Adrenal gland (tissue), 12 donors: ENCODE measurements around the gene SOX13. TPM values are rescaled to one million over a fixed set of nuclear protein-coding genes. Genes with fewer than 3 reads are reported as not detected.

ENCODE experiments used
- DNase-seq, 7 donors: peaks; one replicate each; pipeline ENCODE4 v3.0.0-alpha.2; 2019 to 2020
- H3K27ac ChIP-seq, 5 donors: fragments of 200-600 bp; sonication (generic) in 4 of 5; 1 replicate in 3 of 5; 2 replicates in 2 of 5; pipeline versions ENCODE4 v1.5.1 to v1.8.0; 2016 to 2020; ENCODE audit warnings: mild to moderate bottlenecking in 1 of 5
- H3K27me3 ChIP-seq: fragments of 200-600 bp; 2 replicates; pipeline ENCODE4 v1.8.0; 2021
- H3K36me3 ChIP-seq, 2 donors: fragments of 200-600 bp; replicated peaks in 1 of 2; 1 replicate in 1 of 2; 2 replicates in 1 of 2; pipeline versions ENCODE4 v1.5.1 to v1.8.0; 2018 to 2022
- H3K4me1 ChIP-seq, 2 donors: fragments of 200-600 bp; replicated peaks in 1 of 2; 1 replicate in 1 of 2; 2 replicates in 1 of 2; pipeline versions ENCODE4 v1.5.1 to v1.8.0; 2018 to 2021
- H3K4me3 ChIP-seq, 4 donors: fragments of 200-600 bp; sonication (generic) in 3 of 4; one replicate each; pipeline ENCODE4 v1.5.1; 2016 to 2018
- H3K9me3 ChIP-seq, 3 donors: fragments of 200-600 bp; sonication (generic) in 1 of 3; replicated peaks in 1 of 3; 1 replicate in 2 of 3; 2 replicates in 1 of 3; pipeline versions ENCODE4 v1.5.1 to v1.8.0; 2016 to 2021
- POLR2A ChIP-seq, 2 donors: fragments of 450-650 bp; IDR thresholded peaks; one replicate each; pipeline ENCODE4 v1.6.1; 2017; ENCODE audit warnings: antibody characterized with exemption in 2 of 2, mild to moderate bottlenecking in 2 of 2, moderate library complexity in 1 of 2
- WGBS, 4 donors: extraction: QIAGEN DNeasy Blood & Tissue Kit in 2 of 4; methylation state at CpG; one replicate each; pipeline versions ENCODE4 v1.1.5 to v1.1.7; 2013 to 2017; 5-methylcytosine and 5-hydroxymethylcytosine counted together
- intact Hi-C, 2 donors: fragments of 100-400 bp; cut with DNase I; formaldehyde crosslinking; loops; one replicate each; pipeline versions ENCODE4 v1.14.1 to v1.15.0; 2022 to 2023
- polyA plus RNA-seq, 3 donors: library from polyadenylated mRNA; stranded (reverse); fragments of 200-250 nt in 2 of 3; fragments of 350-450 nt in 1 of 3; fragmentation: Illumina TruSeq in 1 of 3; extraction: RNeasy Lipid Tissue Mini Kit (QIAGEN cat#74804) in 1 of 3; gene quantifications; one replicate each; pipeline ENCODE4 v1.2.3, GENCODE V29; 2013 to 2014
- total RNA-seq, 9 donors: library from RNA; depleted of rRNA in 4 of 9; stranded (reverse); fragments of >200 nt in 4 of 9; fragments of 120-200 nt in 1 of 9; fragmentation: NEBNext Ultra II Directional in 1 of 9; extraction: Animal tissue kit (Norgen Biotek cat#: 25700) in 1 of 9; gene quantifications; one replicate each; pipeline versions ENCODE4 v1.1.0 to v1.2.4, GENCODE V29; 2013 to 2023
- TF ChIP-seq, protein P1 (sequence below), 6 experiments: fragments of 450-650 bp in 4 of 6; fragments of 200-600 bp in 2 of 6; sonication (generic) in 1 of 6; IDR thresholded peaks; 1 replicate in 5 of 6; 2 replicates in 1 of 6; pipeline versions ENCODE4 v1.5.1 to v1.8.0; 2016 to 2021; ENCODE audit warnings: antibody characterized with exemption in 6 of 6, mild to moderate bottlenecking in 2 of 6, moderate library complexity in 1 of 6
- donor health status: healthy with polysubstance abuse.
- donor health status: Bipolar disorder and iron deficiency.
- donor health status: DM: yes; HTN: yes; CAD: no.
- donor health status: DM: no; HTN: no; CAD: no.
- donor health status: DM: no; HTN: no; CAD: no.
- donor health status: DM: yes; HTN: yes; CAD: no.

Gene SOX13
- total and polyA plus RNA-seq, 12 donors: 4.2 to 44.5 (median 25.6) TPM

DNA sequence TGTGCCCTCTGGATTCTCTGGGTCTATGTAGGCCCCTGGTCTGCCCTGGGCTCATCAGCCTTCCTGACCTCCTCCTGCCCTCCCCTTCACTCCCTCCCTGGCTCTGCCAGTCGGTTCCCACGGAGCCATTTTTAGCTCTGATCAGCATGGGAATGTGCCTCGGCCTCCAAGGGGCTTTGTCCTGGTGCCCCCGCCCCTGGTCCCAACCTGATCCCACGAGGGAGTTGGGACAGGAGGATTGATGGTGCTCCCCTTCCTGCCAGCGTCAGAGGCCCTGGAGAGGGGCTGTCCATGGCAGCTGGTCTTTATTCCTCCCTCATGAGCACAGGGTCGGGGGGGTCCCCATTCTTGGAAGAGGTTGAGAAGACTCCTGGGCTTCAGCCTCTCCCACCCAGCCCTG lies 54.0 kb downstream of the SOX13 start:
- Histone ChIP-seq H3K27ac (peak overlapping the region in 2 of 5 donors; percentile 59 to 69), H3K9me3 (no peaks in the 10 kb centered on the region), H3K4me3 (no peak overlapping the region), H3K27me3 (no peaks in the 10 kb centered on the region), H3K36me3 (peaks cover 0 to 46% of the 10 kb centered on the region in 2 donors), H3K4me1 (peaks cover 32 to 48% of the 10 kb centered on the region in 2 donors)
- DNase-seq: no peak
- intact Hi-C loops: loop anchor here (5.0 kb wide), 2 partner anchors 50 to 255 kb away; no protein-coding TSS in a partner anchor
- TF ChIP-seq, protein P1, sequence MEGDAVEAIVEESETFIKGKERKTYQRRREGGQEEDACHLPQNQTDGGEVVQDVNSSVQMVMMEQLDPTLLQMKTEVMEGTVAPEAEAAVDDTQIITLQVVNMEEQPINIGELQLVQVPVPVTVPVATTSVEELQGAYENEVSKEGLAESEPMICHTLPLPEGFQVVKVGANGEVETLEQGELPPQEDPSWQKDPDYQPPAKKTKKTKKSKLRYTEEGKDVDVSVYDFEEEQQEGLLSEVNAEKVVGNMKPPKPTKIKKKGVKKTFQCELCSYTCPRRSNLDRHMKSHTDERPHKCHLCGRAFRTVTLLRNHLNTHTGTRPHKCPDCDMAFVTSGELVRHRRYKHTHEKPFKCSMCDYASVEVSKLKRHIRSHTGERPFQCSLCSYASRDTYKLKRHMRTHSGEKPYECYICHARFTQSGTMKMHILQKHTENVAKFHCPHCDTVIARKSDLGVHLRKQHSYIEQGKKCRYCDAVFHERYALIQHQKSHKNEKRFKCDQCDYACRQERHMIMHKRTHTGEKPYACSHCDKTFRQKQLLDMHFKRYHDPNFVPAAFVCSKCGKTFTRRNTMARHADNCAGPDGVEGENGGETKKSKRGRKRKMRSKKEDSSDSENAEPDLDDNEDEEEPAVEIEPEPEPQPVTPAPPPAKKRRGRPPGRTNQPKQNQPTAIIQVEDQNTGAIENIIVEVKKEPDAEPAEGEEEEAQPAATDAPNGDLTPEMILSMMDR (IDR thresholded peaks at IDR 0.05): no peak
- TF ChIP-seq POLR2A (IDR thresholded peaks at IDR 0.05): no peak
- WGBS, 4 donors: 28 to 44% (median 35%) methylated on average over 1 to 7 of the region's 7 CpGs

DNA sequence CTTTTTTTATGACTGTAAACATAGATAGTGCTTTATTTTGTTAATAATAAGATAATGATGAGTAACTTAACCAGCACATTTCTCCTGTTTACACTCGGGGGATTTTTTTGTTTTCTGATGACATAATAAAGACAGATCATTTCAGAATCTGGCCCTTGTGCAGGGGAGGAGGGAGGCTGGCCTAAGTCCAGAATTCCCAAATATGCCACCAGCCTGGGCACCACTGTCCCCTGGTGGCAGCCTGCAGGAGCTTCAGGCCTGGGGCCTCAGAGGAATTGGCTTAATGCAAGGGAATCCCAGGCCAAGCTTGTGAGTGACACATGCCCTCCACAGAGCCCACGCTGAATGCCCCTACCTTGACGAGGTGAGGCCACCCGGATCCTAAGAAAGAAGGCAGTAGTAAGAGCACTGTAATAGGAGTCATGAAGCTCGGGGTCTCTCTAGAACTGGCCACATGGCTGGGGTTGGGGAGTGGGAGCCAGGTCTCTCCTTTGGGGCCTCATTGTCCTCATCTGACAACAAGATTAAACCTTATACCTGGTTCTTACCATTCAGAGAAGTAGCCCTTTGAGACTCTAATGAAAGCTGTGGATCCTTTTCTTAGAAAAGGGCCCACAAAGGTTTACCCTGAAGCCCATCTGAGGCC lies 54.8 kb downstream of the SOX13 start:
- intact Hi-C loops: loop anchor here (2.0 to 5.0 kb wide), 3 partner anchors 50 to 257 kb away; no protein-coding TSS in a partner anchor
- peaks cover 0 to 38% of the 10 kb centered on the region in 2 donors for H3K36me3 ChIP-seq
- TF ChIP-seq POLR2A (IDR thresholded peaks at IDR 0.05): no peak
- TF ChIP-seq, protein P1 (IDR thresholded peaks at IDR 0.05): peak; percentile 98 to 99 (median 99)
- no peak overlapping the region for H3K4me3 ChIP-seq
- H3K27me3 ChIP-seq: no peaks in the 10 kb centered on the region
- 30 to 35% (median 31%) methylated on average over 5 of the region's 5 CpGs for WGBS, 4 donors
- DNase-seq: peak; percentile 73 to 90 (median 85)
- H3K27ac ChIP-seq: peak overlapping the region in 2 of 5 donors; percentile 19 to 48
- no peaks in the 10 kb centered on the region for H3K9me3 ChIP-seq
- H3K4me1 ChIP-seq: peaks cover 32 to 48% of the 10 kb centered on the region in 2 donors

DNA sequence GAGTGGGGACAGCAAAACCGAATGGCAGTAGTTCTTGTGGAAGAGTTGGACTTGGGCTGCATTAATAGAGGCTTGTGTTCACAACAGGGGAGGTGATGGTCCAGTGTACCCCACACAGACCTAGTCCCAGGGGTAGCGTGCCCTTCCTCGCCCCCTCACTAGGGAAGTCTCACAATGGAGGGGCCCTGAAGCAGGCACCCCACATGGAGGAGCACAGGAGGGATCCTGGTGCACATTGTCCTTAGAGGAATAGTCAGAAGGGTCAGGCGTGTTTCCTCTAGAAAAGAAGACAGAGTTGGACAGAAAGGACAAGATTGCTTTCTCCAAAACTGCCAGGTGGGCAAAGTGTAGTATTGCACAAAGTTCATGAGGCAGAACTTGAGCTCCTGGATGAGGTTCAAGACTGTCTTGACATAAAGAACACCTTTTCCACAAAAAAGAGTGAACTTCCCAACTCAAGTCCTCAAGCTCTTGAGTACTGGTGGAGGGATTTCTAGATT lies 55.6 kb downstream of the SOX13 start:
- H3K4me1 ChIP-seq: peaks cover 32 to 48% of the 10 kb centered on the region in 2 donors
- H3K27ac ChIP-seq: peak overlapping the region in 2 of 5 donors; percentile 76
- no peaks in the 10 kb centered on the region for H3K9me3 ChIP-seq

More for the DNA sequence above, 55.6 kb downstream of the SOX13 start:
- Histone ChIP-seq H3K36me3 (peaks cover 0 to 30% of the 10 kb centered on the region in 2 donors), H3K4me3 (no peak overlapping the region), H3K27me3 (no peaks in the 10 kb centered on the region)
- WGBS, 4 donors: 66 to 86% (median 71%) methylated on average over 4 of the region's 4 CpGs
- no peak for TF ChIP-seq POLR2A (IDR thresholded peaks at IDR 0.05)
- TF ChIP-seq, protein P1 (IDR thresholded peaks at IDR 0.05): no peak
- intact Hi-C loops: loop anchor here (2.0 to 5.0 kb wide), 3 partner anchors 51 to 258 kb away; no protein-coding TSS in a partner anchor
- DNase-seq: no peak
